Panc1 (cell line): ENCODE data around the gene SCN2A. TPM values are rescaled to one million over a fixed set of nuclear protein-coding genes. Genes with fewer than 3 reads are reported as not detected.

ENCODE experiments used
- ATAC-seq: fragments of 200-7000 bp; cut with Tn5 transposase; 2 replicates; pipeline ENCODE4 v1.9.1; 2020; ENCODE audit warnings: mild to moderate bottlenecking, moderate library complexity
- BruUV-seq: library from RNA; stranded (reverse); fragments of 400-500 nt; replicated peaks from 2 replicates; lab custom pipeline; 2021; lab: Mats Ljungman, UMichigan
- CTCF ChIA-PET: fragments of 300-600 bp; sonication (Branson Sonifier 250); formaldehyde crosslinking; loops from one replicate; lab custom pipeline; 2022; ENCODE audit warnings: antibody characterized with exemption; lab: Charles Lee
- POLR2A ChIA-PET: fragments of 300-600 bp; sonication (Branson Sonifier 250); formaldehyde crosslinking; loops from one replicate; lab custom pipeline; 2022; ENCODE audit warnings: antibody characterized with exemption; lab: Charles Lee
- DNase-seq: peaks from one replicate; pipeline ENCODE4 v3.0.0-alpha.2; 2010; ENCODE audit warnings: low read depth, low spot score
- H3K27ac ChIP-seq: 2 replicates; pipeline ENCODE4 v1.5.1; 2011; ENCODE audit warnings: mild to moderate bottlenecking, low read length, inconsistent platforms
- H3K27me3 ChIP-seq: fragments of 200-500 bp; sonication (Bioruptor generic); 2 replicates; pipeline ENCODE4 v1.6.0; 2014; ENCODE audit warnings: low read length, inconsistent platforms; ENCODE audit not compliant: control insufficient read depth, insufficient read depth
- H3K36me3 ChIP-seq: fragments of 200-500 bp; sonication (Bioruptor generic); 2 replicates; pipeline ENCODE4 v1.5.1; 2014; ENCODE audit warnings: inconsistent platforms, mild to moderate bottlenecking, low read length, moderate library complexity; ENCODE audit not compliant: control insufficient read depth, insufficient read depth
- H3K4me1 ChIP-seq: 2 replicates; pipeline ENCODE4 v1.5.1; 2011; ENCODE audit warnings: inconsistent platforms, mild to moderate bottlenecking, low read length, moderate library complexity; ENCODE audit not compliant: control insufficient read depth, insufficient read depth
- H3K4me3 ChIP-seq, 2 experiments: 2 replicates each; pipeline ENCODE4 v1.5.1; 2011 to 2012; ENCODE audit warnings: low read depth in 2 of 2, low read length in 2 of 2, mild to moderate bottlenecking in 2 of 2, inconsistent platforms in 1 of 2, moderate library complexity in 1 of 2
- H3K9me3 ChIP-seq: fragments of 200-500 bp; sonication (Bioruptor generic); 2 replicates; pipeline ENCODE4 v1.5.1; 2014; ENCODE audit warnings: low read depth, mild to moderate bottlenecking, inconsistent platforms, low read length, moderate library complexity; ENCODE audit not compliant: control insufficient read depth, insufficient read depth
- POLR2AphosphoS5 ChIP-seq: IDR thresholded peaks from 2 replicates; pipeline ENCODE4 v1.6.1; 2012; ENCODE audit warnings: mild to moderate bottlenecking, low read depth, low read length, moderate library complexity
- SIN3A ChIP-seq: IDR thresholded peaks from 2 replicates; pipeline ENCODE4 v1.6.1; 2012; ENCODE audit warnings: low read depth, mild to moderate bottlenecking, low read length, moderate library complexity, borderline replicate concordance; ENCODE audit not compliant: insufficient read depth
- TCF7L2 ChIP-seq: IDR thresholded peaks from 2 replicates; pipeline ENCODE4 v1.6.1; 2011; ENCODE audit warnings: mild to moderate bottlenecking, low read depth, low read length, inconsistent platforms
- in situ Hi-C: cut with HindIII; loops from 2 replicates; pipeline ENCODE4 v1.10.0; 2016; ENCODE audit warnings: low sequenced_read_pairs, low pct_unique_long_range_greater_than_20kb
- intact Hi-C: fragments of 100-400 bp; cut with micrococcal nuclease; formaldehyde crosslinking; loops from one replicate; pipeline ENCODE4 v1.10.0; 2022; ENCODE audit not compliant: unreplicated experiment
- total RNA-seq: library from RNA; stranded (reverse); gene quantifications from one replicate; pipeline ENCODE4 v1.2.1, GENCODE V29; 2021; ENCODE audit not compliant: unreplicated experiment
- TF ChIP-seq, protein P1 (sequence below): fragments of 450-650 bp; IDR thresholded peaks from 2 replicates; pipeline ENCODE4 v1.5.1; 2017; ENCODE audit warnings: mild to moderate bottlenecking
- TF ChIP-seq, protein P2 (sequence below), 2 experiments: IDR thresholded peaks; 2 replicates each; pipeline ENCODE4 v1.6.1; 2011 to 2012; ENCODE audit warnings: low read depth in 2 of 2, control low read depth in 1 of 2, low read length in 1 of 2, mild to moderate bottlenecking in 1 of 2, moderate library complexity in 1 of 2; ENCODE audit not compliant: insufficient read depth in 1 of 2

Gene SCN2A
- total RNA-seq, 1 experiment from 2014 or later = not detected

DNA sequence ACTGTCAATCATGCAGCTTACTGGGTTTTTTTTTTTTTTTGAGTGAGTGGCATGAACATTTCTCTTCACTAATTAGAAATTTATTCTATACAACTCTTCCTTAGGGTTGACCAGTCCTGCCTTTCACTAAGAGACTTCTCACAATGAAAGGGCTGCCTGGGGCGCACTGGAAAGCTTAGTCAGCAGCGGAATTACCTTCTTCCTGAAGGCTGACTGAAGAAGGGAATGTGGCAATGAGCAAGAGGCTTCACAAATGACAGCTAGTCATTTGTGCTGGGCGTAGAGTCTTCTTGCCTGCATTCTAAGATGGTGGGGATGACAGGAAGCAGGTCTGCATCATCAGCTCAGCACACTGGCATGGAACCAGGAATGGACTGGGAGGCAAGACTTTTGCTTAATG, 19.7 kb upstream of the SCN2A start:
- TF ChIP-seq, protein P1, sequence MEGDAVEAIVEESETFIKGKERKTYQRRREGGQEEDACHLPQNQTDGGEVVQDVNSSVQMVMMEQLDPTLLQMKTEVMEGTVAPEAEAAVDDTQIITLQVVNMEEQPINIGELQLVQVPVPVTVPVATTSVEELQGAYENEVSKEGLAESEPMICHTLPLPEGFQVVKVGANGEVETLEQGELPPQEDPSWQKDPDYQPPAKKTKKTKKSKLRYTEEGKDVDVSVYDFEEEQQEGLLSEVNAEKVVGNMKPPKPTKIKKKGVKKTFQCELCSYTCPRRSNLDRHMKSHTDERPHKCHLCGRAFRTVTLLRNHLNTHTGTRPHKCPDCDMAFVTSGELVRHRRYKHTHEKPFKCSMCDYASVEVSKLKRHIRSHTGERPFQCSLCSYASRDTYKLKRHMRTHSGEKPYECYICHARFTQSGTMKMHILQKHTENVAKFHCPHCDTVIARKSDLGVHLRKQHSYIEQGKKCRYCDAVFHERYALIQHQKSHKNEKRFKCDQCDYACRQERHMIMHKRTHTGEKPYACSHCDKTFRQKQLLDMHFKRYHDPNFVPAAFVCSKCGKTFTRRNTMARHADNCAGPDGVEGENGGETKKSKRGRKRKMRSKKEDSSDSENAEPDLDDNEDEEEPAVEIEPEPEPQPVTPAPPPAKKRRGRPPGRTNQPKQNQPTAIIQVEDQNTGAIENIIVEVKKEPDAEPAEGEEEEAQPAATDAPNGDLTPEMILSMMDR = no peak
- TF ChIP-seq SIN3A (no peak), TCF7L2 (no peak), POLR2AphosphoS5 (no peak)
- TF ChIP-seq, protein P2, sequence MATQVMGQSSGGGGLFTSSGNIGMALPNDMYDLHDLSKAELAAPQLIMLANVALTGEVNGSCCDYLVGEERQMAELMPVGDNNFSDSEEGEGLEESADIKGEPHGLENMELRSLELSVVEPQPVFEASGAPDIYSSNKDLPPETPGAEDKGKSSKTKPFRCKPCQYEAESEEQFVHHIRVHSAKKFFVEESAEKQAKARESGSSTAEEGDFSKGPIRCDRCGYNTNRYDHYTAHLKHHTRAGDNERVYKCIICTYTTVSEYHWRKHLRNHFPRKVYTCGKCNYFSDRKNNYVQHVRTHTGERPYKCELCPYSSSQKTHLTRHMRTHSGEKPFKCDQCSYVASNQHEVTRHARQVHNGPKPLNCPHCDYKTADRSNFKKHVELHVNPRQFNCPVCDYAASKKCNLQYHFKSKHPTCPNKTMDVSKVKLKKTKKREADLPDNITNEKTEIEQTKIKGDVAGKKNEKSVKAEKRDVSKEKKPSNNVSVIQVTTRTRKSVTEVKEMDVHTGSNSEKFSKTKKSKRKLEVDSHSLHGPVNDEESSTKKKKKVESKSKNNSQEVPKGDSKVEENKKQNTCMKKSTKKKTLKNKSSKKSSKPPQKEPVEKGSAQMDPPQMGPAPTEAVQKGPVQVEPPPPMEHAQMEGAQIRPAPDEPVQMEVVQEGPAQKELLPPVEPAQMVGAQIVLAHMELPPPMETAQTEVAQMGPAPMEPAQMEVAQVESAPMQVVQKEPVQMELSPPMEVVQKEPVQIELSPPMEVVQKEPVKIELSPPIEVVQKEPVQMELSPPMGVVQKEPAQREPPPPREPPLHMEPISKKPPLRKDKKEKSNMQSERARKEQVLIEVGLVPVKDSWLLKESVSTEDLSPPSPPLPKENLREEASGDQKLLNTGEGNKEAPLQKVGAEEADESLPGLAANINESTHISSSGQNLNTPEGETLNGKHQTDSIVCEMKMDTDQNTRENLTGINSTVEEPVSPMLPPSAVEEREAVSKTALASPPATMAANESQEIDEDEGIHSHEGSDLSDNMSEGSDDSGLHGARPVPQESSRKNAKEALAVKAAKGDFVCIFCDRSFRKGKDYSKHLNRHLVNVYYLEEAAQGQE (IDR thresholded peaks at IDR 0.05; ENCODE audit: insufficient read depth in 1 of 2, low read depth in 2 of 2, low read length in 1 of 2) = no peak
- ChIA-PET CTCF (no interaction called here), POLR2A (no interaction called here)
- no peak overlapping the region for H3K27ac ChIP-seq
- H3K4me1 ChIP-seq = no peaks in the 10 kb centered on the region
- H3K27me3 ChIP-seq = no peaks in the 10 kb centered on the region
- H3K36me3 ChIP-seq = no peaks in the 10 kb centered on the region
- intact Hi-C loops (no loop called here), in situ Hi-C loops (no loop called here)
- H3K4me3 ChIP-seq = no peak overlapping the region
- ATAC-seq = no peak
- no peaks in the 10 kb centered on the region for H3K9me3 ChIP-seq
- no peak for DNase-seq
- no TSS peak for BruUV-seq

DNA sequence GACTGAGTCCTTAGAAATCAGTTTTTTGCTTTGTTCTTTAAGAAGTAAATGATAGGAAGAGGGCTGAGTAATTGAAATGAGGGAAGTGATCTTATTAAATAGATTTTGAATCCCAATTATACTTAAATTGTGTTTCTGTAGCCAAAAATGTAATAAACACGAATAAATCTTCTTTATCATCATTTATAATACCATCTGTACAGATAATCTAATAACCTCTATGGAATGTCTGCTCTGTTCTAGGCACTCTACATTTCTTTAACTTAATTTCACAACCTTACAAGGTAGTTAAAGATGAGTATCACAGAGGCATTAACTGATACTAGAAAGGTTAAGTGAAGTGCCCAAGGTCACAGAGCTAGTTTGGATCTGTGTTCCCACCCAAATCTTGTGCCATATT, 14.3 kb upstream of the SCN2A start:
- TF ChIP-seq, protein P2 (IDR thresholded peaks at IDR 0.05; ENCODE audit: insufficient read depth in 1 of 2, low read depth in 2 of 2, low read length in 1 of 2) = no peak
- ATAC-seq = no peak
- no peaks in the 10 kb centered on the region for H3K9me3 ChIP-seq
- ChIA-PET POLR2A (no interaction called here), CTCF (no interaction called here)
- H3K27ac ChIP-seq = no peak overlapping the region
- BruUV-seq = no TSS peak
- in situ Hi-C loops (no loop called here), intact Hi-C loops (no loop called here)
- no peaks in the 10 kb centered on the region for H3K4me1 ChIP-seq
- no peaks in the 10 kb centered on the region for H3K27me3 ChIP-seq
- no peak overlapping the region for H3K4me3 ChIP-seq
- no peak for DNase-seq
- no peaks in the 10 kb centered on the region for H3K36me3 ChIP-seq
